ENCODE results near the gene RAB27B.

The RAB27B gene

GRCh38 chr18:54872681-54873080 is 44.4 kb downstream of the RAB27B start:
- no peak for DNase-seq

GRCh38 chr18:54873884-54874255 is 45.6 kb downstream of the RAB27B start:
- DNase-seq: no peak

- no peak for DNase-seq
Measured at GRCh38 chr18:54875063-54875462, 46.8 kb downstream of the RAB27B start.

GRCh38 chr18:54877076-54877475 is 48.8 kb downstream of the RAB27B start:
- DNase-seq: no peak

GRCh38 chr18:54878159-54878622 is 49.9 kb downstream of the RAB27B start:
- no peak for DNase-seq

- DNase-seq: no peak
Measured at GRCh38 chr18:54878659-54879358, 50.5 kb downstream of the RAB27B start.

GRCh38 chr18:54879691-54880090 is 51.4 kb downstream of the RAB27B start:
- DNase-seq: no peak

- no peak for DNase-seq
Measured at GRCh38 chr18:54880395-54881105, 52.3 kb downstream of the RAB27B start.

- no peak for DNase-seq
Measured at GRCh38 chr18:54881229-54881768, 53.0 kb downstream of the RAB27B start.

- DNase-seq: no peak
Measured at GRCh38 chr18:54882318-54882717, 54.0 kb downstream of the RAB27B start.

- DNase-seq: no peak
Measured at GRCh38 chr18:54883816-54884604, 55.7 kb downstream of the RAB27B start.

- DNase-seq: no peak
Measured at GRCh38 chr18:54888378-54888777, 60.1 kb downstream of the RAB27B start.

GRCh38 chr18:54888933-54889332 is 60.7 kb downstream of the RAB27B start:
- DNase-seq: no peak

GRCh38 chr18:54899500-54899899 is 71.2 kb downstream of the RAB27B start:
- no peak for DNase-seq

- no peak for DNase-seq
Measured at GRCh38 chr18:54900290-54900689, 72.0 kb downstream of the RAB27B start.

- no peak for DNase-seq
Measured at GRCh38 chr18:54904581-54904980, 76.3 kb downstream of the RAB27B start.

- DNase-seq: no peak
Measured at GRCh38 chr18:54905629-54906028, 77.4 kb downstream of the RAB27B start.

GRCh38 chr18:54906331-54907185 is 78.3 kb downstream of the RAB27B start:
- no peak for DNase-seq

GRCh38 chr18:54909538-54909937 is 81.3 kb downstream of the RAB27B start:
- no peak for DNase-seq

GRCh38 chr18:54910161-54910919 is 82.1 kb downstream of the RAB27B start:
- no peak for DNase-seq

- no peak for DNase-seq
Measured at GRCh38 chr18:54911551-54911950, 83.3 kb downstream of the RAB27B start.

- DNase-seq: no peak
Measured at GRCh38 chr18:54914816-54915215, 86.5 kb downstream of the RAB27B start.
